Hypothalamus (tissue), 51 donors: Measurements from ENCODE around the gene LCE1E.

Experiments used
- DNase-seq, 51 donors: peaks; one replicate each; lab custom pipeline; 2025; lab: John Stamatoyannopoulos, UW

LCE1E gene

GRCh38 chr1:152786077-152786476 is at the start of gene LCE1E:
Gene LCE1E, plus strand, starts transcription at chr1:152786257. Its CDS starts 1,043 bp downstream, at chr1:152787300.
- DNase-seq: no peak

GRCh38 chr1:152737997-152738396 is 48.1 kb upstream of the LCE1E start:
- no peak for DNase-seq

- no peak for DNase-seq
Measured at GRCh38 chr1:152739841-152740240, 46.2 kb upstream of the LCE1E start.

- no peak for DNase-seq
Measured at GRCh38 chr1:152741656-152742055, 44.4 kb upstream of the LCE1E start.

GRCh38 chr1:152743371-152744145 is 42.5 kb upstream of the LCE1E start:
- no peak for DNase-seq

- no peak for DNase-seq
Measured at GRCh38 chr1:152745289-152745704, 40.8 kb upstream of the LCE1E start.

GRCh38 chr1:152745765-152746444 is 40.2 kb upstream of the LCE1E start:
- no peak for DNase-seq

- DNase-seq: no peak
Measured at GRCh38 chr1:152747831-152748230, 38.2 kb upstream of the LCE1E start.

GRCh38 chr1:152752225-152752624 is 33.8 kb upstream of the LCE1E start:
- no peak for DNase-seq

- DNase-seq: no peak
Measured at GRCh38 chr1:152753586-152753985, 32.5 kb upstream of the LCE1E start.

- no peak for DNase-seq
Measured at GRCh38 chr1:152756872-152757271, 29.2 kb upstream of the LCE1E start.

- DNase-seq: no peak
Measured at GRCh38 chr1:152757747-152758146, 28.3 kb upstream of the LCE1E start, which contains the start of gene KPRP. Gene KPRP, plus strand, starts transcription at chr1:152758025. Its CDS starts 1,564 bp downstream, at chr1:152759589.

GRCh38 chr1:152758636-152759035 is 27.4 kb upstream of the LCE1E start:
- DNase-seq: no peak

GRCh38 chr1:152759453-152760173 is 26.4 kb upstream of the LCE1E start:
- no peak for DNase-seq

GRCh38 chr1:152760551-152761190 is 25.4 kb upstream of the LCE1E start:
- no peak for DNase-seq

GRCh38 chr1:152761609-152762213 is 24.3 kb upstream of the LCE1E start:
- peak in 2 of 51 donors; percentile 15 to 57 for DNase-seq

GRCh38 chr1:152768847-152769533 is 17.1 kb upstream of the LCE1E start:
- no peak for DNase-seq

- no peak for DNase-seq
Measured at GRCh38 chr1:152770411-152770810, 15.6 kb upstream of the LCE1E start.

GRCh38 chr1:152774875-152775274 is 11.2 kb upstream of the LCE1E start, which contains the start of gene LCE1F:
Gene LCE1F, plus strand, starts transcription at chr1:152775140. Its CDS starts 1,232 bp downstream, at chr1:152776372.
- no peak for DNase-seq

GRCh38 chr1:152776361-152776760 is 9.7 kb upstream of the LCE1E start:
- DNase-seq: no peak
